Endodermal cell (in vitro differentiated cells): ENCODE data around the gene MOB2. TPM values are rescaled to one million over a fixed set of nuclear protein-coding genes. Genes with fewer than 3 reads are reported as not detected.

ENCODE experiments used
- DNase-seq: peaks from one replicate; pipeline ENCODE4 v3.0.0-alpha.2; 2017
- H3K27ac ChIP-seq: 2 replicates; pipeline ENCODE4 v1.5.1; 2013; ENCODE audit warnings: mild to moderate bottlenecking, low read depth, low read length, moderate library complexity
- H3K27me3 ChIP-seq: 2 replicates; pipeline ENCODE4 v1.6.1; 2013; ENCODE audit warnings: mild to moderate bottlenecking, low read length, moderate library complexity; ENCODE audit not compliant: insufficient read depth, control insufficient read depth, poor library complexity, severe bottlenecking
- H3K36me3 ChIP-seq: 2 replicates; pipeline ENCODE4 v1.7.0; 2013; ENCODE audit warnings: mild to moderate bottlenecking, low read length, moderate library complexity; ENCODE audit not compliant: control insufficient read depth, insufficient read depth
- H3K4me1 ChIP-seq: one replicate; pipeline ENCODE4 v1.7.0; 2013; ENCODE audit warnings: low read length; ENCODE audit not compliant: control insufficient read depth, insufficient read depth
- H3K4me3 ChIP-seq: 2 replicates; pipeline ENCODE4 v1.5.1; 2013; ENCODE audit warnings: mild to moderate bottlenecking, low read length, moderate library complexity
- H3K9ac ChIP-seq: 2 replicates; pipeline ENCODE4 v1.6.1; 2013; ENCODE audit warnings: mild to moderate bottlenecking, low read length, moderate library complexity; ENCODE audit not compliant: poor library complexity, severe bottlenecking; ENCODE audit errors: extremely low read depth
- H3K9me3 ChIP-seq: 2 replicates; pipeline ENCODE4 v1.6.1; 2013; ENCODE audit warnings: mild to moderate bottlenecking, low read length, moderate library complexity; ENCODE audit not compliant: control insufficient read depth
- H3K27ac Mint-ChIP-seq: 2 replicates; pipeline ENCODE4 v1.8.0; 2020; ENCODE audit warnings: mixed read lengths
- H3K27me3 Mint-ChIP-seq: 2 replicates; pipeline ENCODE4 v1.8.0; 2021; ENCODE audit warnings: mild to moderate bottlenecking, mixed read lengths; ENCODE audit not compliant: insufficient read depth
- H3K36me3 Mint-ChIP-seq: 2 replicates; pipeline ENCODE4 v1.8.0; 2020; ENCODE audit warnings: low read depth, mixed read lengths
- H3K4me1 Mint-ChIP-seq: 2 replicates; pipeline ENCODE4 v1.8.0; 2020; ENCODE audit warnings: mixed read lengths
- H3K4me3 Mint-ChIP-seq: 2 replicates; pipeline ENCODE4 v1.8.0; 2020; ENCODE audit warnings: mild to moderate bottlenecking, moderate library complexity, mixed read lengths
- H3K9me3 Mint-ChIP-seq: 2 replicates; pipeline ENCODE4 v1.8.0; 2020; ENCODE audit warnings: mild to moderate bottlenecking, mixed read lengths
- CTCF ChIP-seq: fragments of 200-600 bp; sonication (generic); conservative IDR thresholded peaks from 2 replicates; pipeline ENCODE4 v1.5.0; 2021; ENCODE audit warnings: antibody characterized with exemption, mild to moderate bottlenecking
- WGBS, 2 experiments: methylation state at CpG; one replicate each; pipeline versions ENCODE4 v1.1.5 to v1.1.7; 2013; ENCODE audit warnings: missing lambda C conversion rate in 2 of 2, mixed read lengths in 1 of 2; ENCODE audit not compliant: insufficient coverage in 1 of 2, insufficient read length in 1 of 2; 5-methylcytosine and 5-hydroxymethylcytosine counted together
- total RNA-seq, 2 donors: library from RNA; stranded (reverse); fragmentation: NEBNext Ultra II Directional in 1 of 2; extraction: Animal tissue kit (Norgen Biotek cat#: 25700) in 1 of 2; gene quantifications; 2 replicates in 1 of 2; 3 replicates in 1 of 2; pipeline ENCODE4 v1.2.1, GENCODE V29; 2021

The MOB2 gene
- total RNA-seq, 2 donors from 2014 or later, result 23.9 to 25.4 TPM

- Histone ChIP-seq H3K9me3 (no peaks in the 10 kb centered on the region), H3K27me3 (no peaks in the 10 kb centered on the region), H3K4me3 (no peak overlapping the region), H3K9ac (no peak overlapping the region), H3K36me3 (no peaks in the 10 kb centered on the region), H3K27ac (no peak overlapping the region), H3K4me1 (no peaks in the 10 kb centered on the region)
- Mint-ChIP-seq H3K4me3 (no peak overlapping the region), H3K4me1 (no peaks in the 10 kb centered on the region), H3K9me3 (no peaks in the 10 kb centered on the region), H3K27me3 (no peaks in the 10 kb centered on the region), H3K27ac (no peak overlapping the region), H3K36me3 (peaks cover 1% of the 10 kb centered on the region)
- TF ChIP-seq CTCF, result no peak
- DNase-seq, result no peak
- 92 to 96% methylated on average over 8 to 29 of the region's 29 CpGs for WGBS, 2 experiments
These were observed 36.2 kb downstream of the MOB2 start for GRCh38 chr11:1450344-1450875.

GRCh38 chr11:1449490-1450243 is 36.9 kb downstream of the MOB2 start:
- peak overlapping the region; percentile 44 for H3K27ac ChIP-seq
- H3K9me3 ChIP-seq, result no peaks in the 10 kb centered on the region
- Mint-ChIP-seq H3K4me3 (no peak overlapping the region), H3K27me3 (no peaks in the 10 kb centered on the region), H3K27ac (no peak overlapping the region), H3K36me3 (peaks cover 1% of the 10 kb centered on the region), H3K4me1 (no peaks in the 10 kb centered on the region), H3K9me3 (no peaks in the 10 kb centered on the region)
- no peak for DNase-seq
- no peak overlapping the region for H3K4me3 ChIP-seq
- 90 to 98% methylated on average over 19 to 29 of the region's 31 CpGs for WGBS, 2 experiments
- H3K4me1 ChIP-seq, result no peaks in the 10 kb centered on the region
- TF ChIP-seq CTCF, result no peak
- H3K27me3 ChIP-seq, result no peaks in the 10 kb centered on the region
- H3K9ac ChIP-seq, result no peak overlapping the region
- H3K36me3 ChIP-seq, result no peaks in the 10 kb centered on the region

- no peaks in the 10 kb centered on the region for H3K9me3 ChIP-seq
- H3K27me3 ChIP-seq, result no peaks in the 10 kb centered on the region
- H3K4me1 ChIP-seq, result no peaks in the 10 kb centered on the region
- no peaks in the 10 kb centered on the region for H3K4me1 Mint-ChIP-seq
- no peak overlapping the region for H3K27ac ChIP-seq
- H3K9ac ChIP-seq, result no peak overlapping the region
- no peak overlapping the region for H3K4me3 ChIP-seq
- H3K27me3 Mint-ChIP-seq, result no peaks in the 10 kb centered on the region
- no peak overlapping the region for H3K27ac Mint-ChIP-seq
- no peak for DNase-seq
- H3K36me3 Mint-ChIP-seq, result peaks cover 1% of the 10 kb centered on the region
- TF ChIP-seq CTCF, result no peak
- H3K36me3 ChIP-seq, result no peaks in the 10 kb centered on the region
- no peaks in the 10 kb centered on the region for H3K9me3 Mint-ChIP-seq
- H3K4me3 Mint-ChIP-seq, result no peak overlapping the region
- 94 to 98% methylated on average over 18 to 24 of the region's 24 CpGs for WGBS, 2 experiments
These were observed 37.7 kb downstream of the MOB2 start for GRCh38 chr11:1448882-1449281.
